Right lung (tissue), 5 donors: ENCODE data around the gene SLC6A19. TPM values are rescaled to one million over a fixed set of nuclear protein-coding genes. Genes with fewer than 3 reads are reported as not detected.
A peak's percentile ranks its signal among the peaks of the same experiment; 100 is the strongest.

Source experiments
- DNase-seq, 2 donors: peaks; one replicate each; pipeline ENCODE4 v3.0.0-alpha.2; 2013
- polyA plus RNA-seq, 5 donors: library from polyadenylated mRNA; unstranded; fragments of 120-200 nt; gene quantifications; one replicate each; pipeline versions ENCODE4 v1.2.1 to v1.2.3, GENCODE V29; 2013; ENCODE audit warnings: inconsistent platforms in 1 of 5, low replicate concordance in 1 of 5; ENCODE audit not compliant: insufficient read length in 5 of 5, insufficient read depth in 1 of 5

Gene SLC6A19
- polyA plus RNA-seq, 5 donors: 0.13 to 0.15 TPM; not detected in 3

GRCh38 chr5:1179383-1179715, 22.0 kb upstream of the SLC6A19 start:
- no peak for DNase-seq

GRCh38 chr5:1180096-1180495, 21.3 kb upstream of the SLC6A19 start:
- DNase-seq: no peak

DNA sequence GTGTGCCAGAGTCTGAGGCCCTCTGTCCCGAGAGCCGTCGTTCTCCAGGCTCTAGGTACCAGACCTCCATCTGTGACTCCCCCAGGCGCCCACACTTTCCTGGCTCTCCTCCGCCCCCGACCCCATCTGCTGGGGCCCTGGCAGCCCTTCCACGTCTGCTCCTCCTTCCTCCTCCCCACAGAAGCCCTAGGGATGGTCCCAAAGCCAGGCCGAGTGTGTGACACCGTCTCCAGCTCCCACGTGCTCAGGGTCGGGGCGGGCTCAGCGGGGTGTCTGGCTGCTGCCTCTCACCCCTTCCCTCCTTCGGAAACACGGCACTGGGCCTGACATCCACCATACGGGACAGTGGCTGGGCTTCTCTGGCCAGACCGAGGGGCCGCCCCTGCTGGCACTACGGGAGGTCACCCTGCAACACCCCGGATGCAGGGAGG, 20.5 kb upstream of the SLC6A19 start:
- no peak for DNase-seq

GRCh38 chr5:1181451-1182359, 19.7 kb upstream of the SLC6A19 start:
- DNase-seq: no peak

DNA sequence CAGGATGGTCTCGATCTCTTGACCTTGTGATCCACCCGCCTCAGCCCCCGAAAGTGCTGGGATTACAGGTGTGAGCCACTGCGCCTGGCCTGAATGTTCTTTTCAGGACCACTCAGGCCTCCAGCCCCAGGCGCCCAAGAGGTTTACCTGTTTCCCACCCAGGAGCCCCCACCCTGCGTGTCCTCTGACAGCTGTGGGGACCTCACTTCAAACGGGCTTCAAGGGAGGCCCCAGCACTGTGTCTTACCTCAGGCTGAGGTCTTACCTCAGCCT, 19.1 kb upstream of the SLC6A19 start:
- DNase-seq: no peak

GRCh38 chr5:1182633-1183423, 18.6 kb upstream of the SLC6A19 start:
- no peak for DNase-seq

- no peak for DNase-seq
Observed at GRCh38 chr5:1183424-1184162, 17.8 kb upstream of the SLC6A19 start.

DNA sequence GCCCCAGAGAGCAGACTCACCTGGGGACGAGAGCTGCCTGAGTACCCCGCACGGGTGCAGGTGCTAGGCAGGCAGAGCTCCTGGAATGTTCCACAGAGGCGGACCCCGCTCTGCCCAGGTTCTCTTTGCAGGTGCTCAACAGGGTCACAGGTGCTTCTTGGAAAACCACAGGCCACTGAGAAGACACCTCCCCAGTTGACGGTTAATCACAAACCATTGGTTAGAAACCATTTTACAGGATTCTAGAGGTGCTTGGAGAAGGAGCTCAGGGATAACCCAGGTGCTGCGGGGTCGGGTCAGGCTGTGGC, 17.3 kb upstream of the SLC6A19 start:
- DNase-seq: no peak

DNA sequence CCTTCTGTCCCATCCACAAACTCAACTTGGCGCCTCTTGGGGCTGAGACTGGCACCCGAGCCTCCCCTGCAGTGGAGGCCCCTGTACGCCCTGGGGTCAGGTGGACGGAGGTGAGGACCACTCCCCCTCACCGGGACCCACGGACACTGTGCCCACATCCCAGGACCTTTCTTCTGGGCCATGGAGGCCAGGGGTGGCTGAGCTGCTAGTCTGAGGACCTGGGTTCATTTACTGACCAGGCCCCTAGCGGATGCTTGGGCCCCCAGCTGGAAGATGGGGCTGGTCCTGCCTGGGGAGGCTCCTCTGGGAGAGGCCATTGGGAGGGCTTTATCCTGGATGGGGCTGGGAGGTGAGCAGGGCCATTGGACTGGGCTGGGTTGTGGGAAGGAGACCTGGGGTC, 16.9 kb upstream of the SLC6A19 start:
- DNase-seq: no peak

DNA sequence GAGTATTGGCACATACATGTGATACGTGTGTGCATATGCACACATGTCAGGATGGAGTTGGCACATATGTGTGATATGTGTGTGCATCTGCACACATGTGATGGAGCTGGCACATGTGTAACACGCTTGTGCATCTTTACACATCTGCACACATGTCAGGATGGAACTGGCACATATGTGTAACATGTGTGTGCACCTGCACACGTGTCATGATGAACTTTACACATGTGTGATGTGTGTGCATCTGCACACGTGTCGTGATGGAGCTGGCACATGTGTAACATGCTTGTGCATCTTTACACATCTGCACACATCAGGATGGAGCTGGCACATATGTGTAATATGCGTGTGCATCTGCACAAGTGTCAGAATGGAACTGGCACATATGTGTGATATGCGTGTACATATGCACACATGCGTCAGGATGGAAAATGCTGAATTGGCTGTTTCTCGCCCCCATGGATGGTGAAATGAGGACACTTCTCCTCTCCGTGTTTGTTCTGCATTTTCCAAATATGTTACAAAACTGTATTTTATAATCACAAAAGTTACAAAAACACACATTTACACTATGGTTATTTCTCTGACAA, 16.3 kb upstream of the SLC6A19 start:
- no peak for DNase-seq

DNA sequence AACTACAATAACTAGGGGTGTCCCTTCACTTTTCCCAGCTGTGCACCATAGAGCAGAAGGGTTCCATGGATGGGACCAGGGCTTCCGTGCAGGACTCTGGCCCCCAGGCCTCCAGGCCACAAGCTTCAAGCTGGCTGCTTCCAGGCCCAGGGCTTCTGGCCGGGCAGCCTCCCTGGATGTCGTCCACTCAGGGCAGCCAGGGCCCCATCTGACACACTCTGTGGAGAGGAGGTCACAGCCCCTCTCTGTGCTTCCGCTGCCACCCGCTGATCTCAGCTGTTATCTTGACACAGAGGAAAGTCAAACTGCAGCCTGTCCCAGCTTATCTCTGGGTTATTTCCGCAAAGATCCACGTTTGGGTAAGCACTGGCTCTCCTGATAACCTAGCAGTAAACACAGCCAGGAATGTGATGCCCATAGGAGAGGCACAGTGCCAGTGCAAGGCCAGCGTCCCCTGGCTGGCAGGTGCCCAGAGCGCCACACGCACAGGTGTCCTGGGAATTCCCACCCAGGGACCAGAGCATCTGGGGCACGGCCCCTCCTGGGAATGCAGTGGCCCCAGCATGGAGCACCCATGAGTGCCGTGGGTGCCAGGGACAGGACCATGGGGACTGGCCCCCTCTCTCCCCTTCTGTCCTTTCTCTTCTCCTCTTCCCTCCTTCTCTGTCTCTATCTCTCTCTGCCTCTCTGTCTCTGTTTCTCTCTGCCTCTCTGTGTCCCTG, 15.6 kb upstream of the SLC6A19 start:
- DNase-seq: peak in 1 of 2 donors; percentile 27

GRCh38 chr5:1186351-1187233, 14.8 kb upstream of the SLC6A19 start:
- no peak for DNase-seq

DNA sequence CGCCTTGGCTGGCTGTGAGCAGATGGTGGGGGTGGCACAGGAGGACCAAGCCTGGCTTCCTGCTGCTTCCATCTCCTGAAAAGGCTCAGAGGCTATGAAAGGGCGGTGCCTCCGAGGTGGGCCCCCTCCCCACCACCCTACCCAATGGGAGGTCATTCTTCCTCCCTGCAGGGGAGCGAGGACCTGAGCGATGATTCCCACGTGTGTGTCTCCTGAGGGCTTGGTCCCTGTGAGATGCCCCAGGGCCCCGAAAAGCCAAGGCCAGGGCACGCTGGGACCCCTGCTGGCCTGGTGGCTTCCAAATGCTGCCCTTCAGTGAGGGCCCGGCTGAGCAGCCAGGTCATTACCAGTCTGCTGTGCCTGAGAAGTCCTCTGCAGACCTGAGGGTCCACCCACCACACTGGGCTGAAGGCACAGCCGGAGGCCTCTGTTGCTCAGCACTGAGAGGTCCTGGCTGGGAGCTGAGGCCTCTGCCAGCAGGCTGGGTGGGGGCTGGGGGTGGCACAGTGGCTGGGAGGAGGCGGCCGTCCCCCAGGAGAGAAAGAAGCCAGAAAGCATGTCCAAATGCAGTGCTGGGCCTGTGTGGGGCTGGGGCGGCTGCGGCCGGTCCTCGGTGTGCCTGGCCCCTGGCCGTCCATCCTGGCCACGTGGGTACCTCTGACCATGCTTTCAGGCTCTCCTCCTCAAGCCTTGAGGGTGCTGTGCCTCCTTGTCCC, 14.0 kb upstream of the SLC6A19 start:
- no peak for DNase-seq

- DNase-seq: no peak
Observed at GRCh38 chr5:1187950-1188334, 13.5 kb upstream of the SLC6A19 start.

DNA sequence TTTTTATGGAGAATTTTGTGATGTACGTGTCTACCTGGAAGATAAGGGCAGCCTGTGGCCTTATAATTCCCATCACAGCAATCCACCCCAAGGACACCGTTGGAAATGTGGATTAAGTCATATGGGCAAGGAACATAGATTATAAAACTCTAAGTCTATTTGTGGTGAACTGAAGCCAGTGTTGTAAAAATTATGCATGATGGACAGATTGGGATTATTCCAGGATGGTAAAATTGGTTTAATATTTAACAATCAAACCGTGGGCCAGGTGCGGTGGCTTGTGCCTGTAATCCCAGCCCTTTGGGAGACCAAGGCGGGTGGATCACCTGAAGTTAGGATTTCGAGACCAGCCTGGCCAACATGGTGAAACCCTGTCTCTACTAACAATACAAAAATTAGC, 12.9 kb upstream of the SLC6A19 start:
- DNase-seq: no peak

DNA sequence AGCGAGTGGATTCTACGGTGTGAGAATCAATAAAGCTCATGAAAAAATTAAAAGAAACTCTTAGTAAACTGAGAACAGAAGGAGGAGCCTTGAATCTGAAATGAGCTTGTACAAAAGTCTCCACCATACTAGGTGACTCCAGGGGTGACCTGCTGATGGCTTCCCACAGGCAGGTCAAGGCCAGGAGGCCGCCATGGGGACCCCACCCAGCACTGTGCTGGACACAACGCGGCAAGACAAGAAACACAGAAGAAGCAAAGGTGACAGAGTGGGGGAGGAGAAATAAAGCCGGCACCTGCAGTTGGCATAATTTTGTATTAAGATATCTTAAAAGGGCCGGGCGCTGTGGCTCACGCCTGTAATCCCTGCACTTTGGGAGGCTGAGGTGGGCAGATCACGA, 12.1 kb upstream of the SLC6A19 start:
- DNase-seq: no peak

GRCh38 chr5:1190278-1190677, 11.1 kb upstream of the SLC6A19 start:
- no peak for DNase-seq

DNA sequence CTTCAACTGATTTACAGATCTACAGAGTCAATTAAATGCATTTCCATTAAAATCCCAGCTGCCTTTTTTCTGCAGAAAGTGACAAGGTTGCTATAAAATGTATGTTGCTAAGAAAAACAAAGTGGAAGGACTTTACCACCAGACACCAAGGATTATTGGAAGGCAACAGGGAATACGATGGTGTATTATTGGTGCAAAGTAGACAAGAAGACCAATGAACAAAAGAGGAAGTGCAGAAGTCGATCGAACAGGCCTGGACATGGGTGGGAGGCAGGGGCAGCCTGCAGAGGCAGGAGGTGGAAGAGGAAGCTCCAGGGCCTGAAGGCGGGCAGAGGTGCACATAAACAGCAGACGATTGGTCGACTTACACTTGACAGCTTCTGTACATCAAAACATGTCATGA, 10.6 kb upstream of the SLC6A19 start:
- DNase-seq: no peak

DNA sequence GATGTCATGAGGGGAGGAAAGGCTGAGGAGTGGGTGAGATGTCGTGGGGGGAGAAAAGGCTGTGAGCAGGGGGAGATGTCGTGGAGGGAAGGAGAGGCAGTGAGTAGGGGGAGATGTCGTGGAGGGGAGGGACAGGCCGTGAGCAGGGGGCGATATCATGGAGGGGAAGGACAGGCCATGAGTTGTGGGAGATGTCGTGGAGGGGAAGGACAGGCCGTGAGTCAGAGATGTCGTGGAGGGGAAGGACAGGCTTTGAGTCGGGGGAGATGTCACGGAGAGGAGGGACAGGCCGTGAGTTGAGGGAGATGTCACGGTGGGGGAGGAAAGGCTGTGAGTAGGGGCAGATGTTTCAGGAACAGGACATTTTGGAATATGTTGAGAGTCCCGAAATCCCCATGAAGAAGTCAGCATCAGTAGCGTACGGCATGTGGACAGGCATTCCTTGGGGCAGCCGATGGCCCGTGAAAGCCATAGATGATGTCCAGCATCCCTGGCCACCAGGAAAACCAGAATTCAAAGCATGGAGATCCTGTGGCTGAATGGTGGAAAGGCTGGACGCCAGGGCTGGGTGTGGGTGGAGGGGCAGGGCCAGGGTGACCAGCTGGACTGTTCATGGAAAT, 8.3 kb upstream of the SLC6A19 start:
- DNase-seq: no peak

- DNase-seq: no peak
Observed at GRCh38 chr5:1193591-1193985, 7.8 kb upstream of the SLC6A19 start.
